Lower lobe of right lung (tissue), 2 donors: ENCODE measurements around the gene RGS7. TPM values are rescaled to one million over a fixed set of nuclear protein-coding genes. Genes with fewer than 3 reads are reported as not detected.

ENCODE experiments used
- ATAC-seq, 2 donors: fragments of 200-7000 bp; cut with Tn5 transposase; one replicate each; pipeline ENCODE4 v1.9.1; 2020 to 2022; ENCODE audit warnings: mild to moderate bottlenecking in 2 of 2, moderate library complexity in 2 of 2
- DNase-seq: peaks from one replicate; pipeline ENCODE4 v3.0.0-alpha.2; 2020
- H3K27ac ChIP-seq: fragments of 200-600 bp; one replicate; pipeline ENCODE4 v1.8.0; 2022
- H3K27me3 ChIP-seq: fragments of 200-600 bp; one replicate; pipeline ENCODE4 v1.8.0; 2022; ENCODE audit warnings: low read depth
- H3K36me3 ChIP-seq: fragments of 200-600 bp; one replicate; pipeline ENCODE4 v1.8.0; 2022; ENCODE audit warnings: mild to moderate bottlenecking
- H3K4me1 ChIP-seq: fragments of 200-600 bp; one replicate; pipeline ENCODE4 v1.8.0; 2022
- H3K4me3 ChIP-seq: fragments of 200-600 bp; one replicate; pipeline ENCODE4 v1.8.0; 2022; ENCODE audit warnings: mild to moderate bottlenecking
- H3K9me3 ChIP-seq: fragments of 200-600 bp; one replicate; pipeline ENCODE4 v1.8.0; 2022
- CTCF ChIP-seq: fragments of 200-600 bp; IDR thresholded peaks from one replicate; pipeline ENCODE4 v1.8.0; 2022; ENCODE audit warnings: antibody characterized with exemption, mild to moderate bottlenecking
- intact Hi-C: fragments of 100-400 bp; cut with DNase I; formaldehyde crosslinking; loops from one replicate; pipeline ENCODE4 v1.11.0; 2022
- total RNA-seq: library from RNA; stranded (reverse); fragmentation: NEBNext Ultra II Directional; extraction: Animal tissue kit (Norgen Biotek cat#: 25700); gene quantifications from one replicate; pipeline ENCODE4 v1.2.1, GENCODE V29; 2021
- donor health status: DM: no; HTN: yes; CAD: no; lungs with severe emphysema.

Gene RGS7
- total RNA-seq, 1 donor from 2014 or later: 0.21 TPM

- TF ChIP-seq CTCF: no peak
- H3K9me3 ChIP-seq: no peaks in the 10 kb centered on the region
- no peaks in the 10 kb centered on the region for H3K36me3 ChIP-seq
- H3K4me3 ChIP-seq: no peak overlapping the region
- DNase-seq: no peak
- ATAC-seq: no peak
- intact Hi-C loops: no loop called here
- H3K4me1 ChIP-seq: no peaks in the 10 kb centered on the region
- H3K27ac ChIP-seq: no peak overlapping the region
- H3K27me3 ChIP-seq: no peaks in the 10 kb centered on the region
Observed at GRCh38 chr1:240804475-240804874, 552.5 kb downstream of the RGS7 start.

DNA sequence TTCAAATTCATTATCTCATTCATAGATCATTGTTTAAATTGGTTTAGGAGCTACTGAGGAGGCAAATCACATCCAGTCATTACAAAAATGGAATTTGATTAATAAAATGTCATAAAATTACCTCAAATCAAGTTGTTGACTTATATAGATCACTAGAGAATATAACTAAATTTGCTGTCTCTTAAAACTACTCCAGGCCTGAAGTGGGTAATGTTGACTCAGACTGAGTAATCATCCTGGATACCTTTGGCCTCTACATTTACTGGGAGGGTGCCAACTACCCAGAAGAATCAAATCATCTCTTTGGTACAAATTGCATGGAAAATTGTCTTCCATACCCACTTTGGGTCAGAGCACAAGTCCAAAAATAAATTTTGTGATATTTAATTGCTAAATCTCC lies 553.9 kb downstream of the RGS7 start:
- no peaks in the 10 kb centered on the region for H3K36me3 ChIP-seq
- H3K4me1 ChIP-seq: no peaks in the 10 kb centered on the region
- no peaks in the 10 kb centered on the region for H3K27me3 ChIP-seq
- intact Hi-C loops: no loop called here
- no peak overlapping the region for H3K27ac ChIP-seq
- DNase-seq: no peak
- no peaks in the 10 kb centered on the region for H3K9me3 ChIP-seq
- H3K4me3 ChIP-seq: no peak overlapping the region
- no peak for ATAC-seq
- TF ChIP-seq CTCF: no peak

- Histone ChIP-seq H3K36me3 (no peaks in the 10 kb centered on the region), H3K4me3 (no peak overlapping the region), H3K4me1 (no peaks in the 10 kb centered on the region), H3K9me3 (no peaks in the 10 kb centered on the region), H3K27ac (no peak overlapping the region), H3K27me3 (no peaks in the 10 kb centered on the region)
- ATAC-seq (no peak), DNase-seq (no peak)
- TF ChIP-seq CTCF: no peak
- intact Hi-C loops: no loop called here
Observed at GRCh38 chr1:240802271-240802670, 554.7 kb downstream of the RGS7 start.

DNA sequence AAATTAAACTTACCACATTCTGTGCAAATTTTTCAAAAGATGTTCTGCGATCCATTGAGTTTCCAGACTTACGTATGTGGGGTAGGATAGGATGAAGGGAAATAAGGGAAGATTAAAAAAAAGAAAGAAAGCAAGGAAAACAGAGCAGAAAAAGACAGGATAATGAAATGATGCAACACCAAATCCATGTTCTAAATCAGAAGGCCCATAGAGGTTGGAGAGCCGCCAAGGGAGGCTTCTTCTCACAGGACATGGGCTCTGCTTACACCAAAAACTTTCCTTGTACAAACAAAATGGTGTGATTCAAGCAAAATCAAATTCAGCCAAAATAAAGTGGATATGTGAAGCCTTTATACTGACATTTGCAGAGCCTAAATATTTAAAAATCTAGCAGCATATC lies 555.6 kb downstream of the RGS7 start:
- TF ChIP-seq CTCF: no peak
- intact Hi-C loops: no loop called here

GRCh38 chr1:240800291-240800690 lies 556.7 kb downstream of the RGS7 start:
- Histone ChIP-seq H3K36me3 (no peaks in the 10 kb centered on the region), H3K4me1 (no peaks in the 10 kb centered on the region), H3K27me3 (no peaks in the 10 kb centered on the region), H3K27ac (no peak overlapping the region), H3K4me3 (no peak overlapping the region), H3K9me3 (no peaks in the 10 kb centered on the region)
- intact Hi-C loops: no loop called here
- no peak for DNase-seq
- ATAC-seq: no peak
- TF ChIP-seq CTCF: no peak

More for the DNA sequence above, 555.6 kb downstream of the RGS7 start:
- Histone ChIP-seq H3K27ac (no peak overlapping the region), H3K4me3 (no peak overlapping the region), H3K4me1 (no peaks in the 10 kb centered on the region), H3K9me3 (no peaks in the 10 kb centered on the region), H3K36me3 (no peaks in the 10 kb centered on the region), H3K27me3 (no peaks in the 10 kb centered on the region)
- DNase-seq (no peak), ATAC-seq (no peak)

DNA sequence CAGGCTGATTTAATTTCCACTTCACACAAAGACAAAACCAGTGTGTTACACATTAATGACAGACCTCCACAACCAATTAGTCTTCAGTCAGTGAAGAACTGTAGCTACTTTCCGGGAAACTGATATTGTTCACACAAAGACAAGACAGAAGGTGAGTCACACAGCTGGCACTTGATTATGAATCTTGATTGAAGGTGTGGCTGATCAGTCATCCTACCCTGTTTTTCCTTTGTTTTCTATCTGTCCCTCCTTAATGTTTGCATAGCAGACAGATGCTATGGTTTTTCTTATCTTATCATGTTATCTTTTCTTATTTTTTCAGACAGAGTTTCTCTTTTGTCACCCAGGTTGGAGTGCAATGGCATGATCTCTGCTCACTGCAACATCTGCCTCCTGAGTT lies 560.0 kb downstream of the RGS7 start:
- intact Hi-C loops: no loop called here
- no peak overlapping the region for H3K4me3 ChIP-seq
- no peaks in the 10 kb centered on the region for H3K4me1 ChIP-seq
- H3K9me3 ChIP-seq: no peaks in the 10 kb centered on the region
- H3K27ac ChIP-seq: no peak overlapping the region
- DNase-seq (no peak), ATAC-seq (no peak)
- no peaks in the 10 kb centered on the region for H3K36me3 ChIP-seq
- H3K27me3 ChIP-seq: no peaks in the 10 kb centered on the region
- no peak for TF ChIP-seq CTCF
